KMS-11 (cell line): ENCODE results near the gene CD80.

ENCODE experiments used
- H2AFZ ChIP-seq: fragments of 200-600 bp; sonication (generic); 2 replicates; pipeline ENCODE4 v1.6.1; 2016; ENCODE audit warnings: antibody characterized with exemption, mixed run types, low read depth
- H3K27ac ChIP-seq: fragments of 200-600 bp; sonication (generic); 2 replicates; pipeline ENCODE4 v1.6.1; 2016; ENCODE audit warnings: mild to moderate bottlenecking, mixed run types
- H3K27me3 ChIP-seq: fragments of 200-600 bp; sonication (generic); 2 replicates; pipeline ENCODE4 v1.6.1; 2017; ENCODE audit warnings: mild to moderate bottlenecking, low read depth, mixed run types, moderate library complexity; ENCODE audit not compliant: insufficient read depth
- H3K36me3 ChIP-seq: fragments of 200-600 bp; sonication (generic); 2 replicates; pipeline ENCODE4 v1.6.1; 2017; ENCODE audit warnings: mild to moderate bottlenecking, mixed run types; ENCODE audit not compliant: insufficient read depth
- H3K4me1 ChIP-seq: fragments of 200-600 bp; sonication (generic); 2 replicates; pipeline ENCODE4 v1.6.1; 2016; ENCODE audit warnings: mild to moderate bottlenecking, low read depth, mixed run types; ENCODE audit not compliant: poor library complexity, severe bottlenecking
- H3K4me2 ChIP-seq: fragments of 200-600 bp; sonication (generic); 2 replicates; pipeline ENCODE4 v1.7.0; 2016; ENCODE audit warnings: mild to moderate bottlenecking, mixed run types
- H3K4me3 ChIP-seq: fragments of 200-600 bp; sonication (generic); IDR thresholded peaks from 2 replicates; pipeline ENCODE4 v1.6.1; 2017; ENCODE audit warnings: low read depth, low read length, mixed read lengths; ENCODE audit not compliant: insufficient read depth
- H3K79me2 ChIP-seq: fragments of 200-600 bp; sonication (generic); 2 replicates; pipeline ENCODE4 v1.6.1; 2016; ENCODE audit warnings: low read depth, mixed run types; ENCODE audit not compliant: insufficient read depth
- H3K9ac ChIP-seq: fragments of 200-600 bp; sonication (generic); 2 replicates; pipeline ENCODE4 v1.6.1; 2016; ENCODE audit warnings: mild to moderate bottlenecking, mixed run types
- H4K20me1 ChIP-seq: fragments of 200-600 bp; sonication (generic); 2 replicates; pipeline ENCODE4 v1.6.1; 2016; ENCODE audit warnings: mild to moderate bottlenecking, mixed run types; ENCODE audit not compliant: insufficient read depth
- CTCF ChIP-seq: fragments of 200-600 bp; sonication (generic); conservative IDR thresholded peaks from 2 replicates; pipeline ENCODE4 v1.6.1; 2017; ENCODE audit warnings: low read depth, mild to moderate bottlenecking, antibody characterized with exemption, low read length, moderate library complexity, mixed read lengths

Gene CD80

GRCh38 chr3:119517112-119517511 lies 42.3 kb downstream of the CD80 start:
- 0 out of 2 replicates have a peak, but pooled peaks cover 5% of the 10 kb centered on the region for H3K36me3 ChIP-seq

GRCh38 chr3:119514637-119515036 lies 44.8 kb downstream of the CD80 start:
- Histone ChIP-seq H3K4me3 (no peak overlapping the region), H3K27ac (no peak overlapping the region), H3K4me1 (no peaks in the 10 kb centered on the region), H4K20me1 (no peaks in the 10 kb centered on the region), H3K4me2 (no peak overlapping the region), H3K36me3 (peaks cover 5% of the 10 kb centered on the region; the same call in 1 of the 2 replicates), H3K9ac (no peak overlapping the region), H3K79me2 (no peaks in the 10 kb centered on the region), H3K27me3 (no peaks in the 10 kb centered on the region), H2AFZ (no peak overlapping the region)
- no peak for TF ChIP-seq CTCF

More at GRCh38 chr3:119517112-119517511, 42.3 kb downstream of the CD80 start:
- H3K79me2 ChIP-seq: no peaks in the 10 kb centered on the region
- H3K4me3 ChIP-seq: no peak overlapping the region
- H3K9ac ChIP-seq: no peak overlapping the region
- H2AFZ ChIP-seq: no peak overlapping the region
- no peak overlapping the region for H3K4me2 ChIP-seq
- TF ChIP-seq CTCF: no peak
- no peaks in the 10 kb centered on the region for H3K27me3 ChIP-seq
- H4K20me1 ChIP-seq: no peaks in the 10 kb centered on the region
- H3K4me1 ChIP-seq: no peaks in the 10 kb centered on the region
- no peak overlapping the region for H3K27ac ChIP-seq

DNA sequence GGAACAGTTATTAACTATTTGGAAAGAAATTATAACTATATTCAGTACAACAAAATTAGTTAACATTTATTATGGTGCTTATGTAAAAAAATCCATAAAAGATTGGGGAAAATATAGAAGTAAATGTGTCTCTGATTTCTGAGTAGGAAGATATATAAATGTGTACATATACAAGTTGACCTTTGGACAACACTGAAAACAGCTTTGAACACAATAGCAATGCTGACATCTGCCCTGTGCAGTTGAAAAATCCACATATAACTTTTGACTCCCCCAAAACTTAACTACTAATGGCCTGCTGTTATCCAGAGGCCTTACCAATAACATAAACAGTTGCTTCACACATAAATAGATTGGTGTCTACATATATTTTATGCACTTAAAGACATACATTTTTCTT lies 48.7 kb downstream of the CD80 start:
- Histone ChIP-seq H2AFZ (no peak overlapping the region), H3K4me1 (peaks cover 14% of the 10 kb centered on the region), H3K9ac (no peak overlapping the region), H4K20me1 (no peaks in the 10 kb centered on the region), H3K79me2 (no peaks in the 10 kb centered on the region), H3K4me3 (no peak overlapping the region), H3K27me3 (no peaks in the 10 kb centered on the region), H3K4me2 (no peak overlapping the region), H3K27ac (no peak overlapping the region), H3K36me3 (no peaks in the 10 kb centered on the region; the same call in 1 of the 2 replicates)
- no peak for TF ChIP-seq CTCF

DNA sequence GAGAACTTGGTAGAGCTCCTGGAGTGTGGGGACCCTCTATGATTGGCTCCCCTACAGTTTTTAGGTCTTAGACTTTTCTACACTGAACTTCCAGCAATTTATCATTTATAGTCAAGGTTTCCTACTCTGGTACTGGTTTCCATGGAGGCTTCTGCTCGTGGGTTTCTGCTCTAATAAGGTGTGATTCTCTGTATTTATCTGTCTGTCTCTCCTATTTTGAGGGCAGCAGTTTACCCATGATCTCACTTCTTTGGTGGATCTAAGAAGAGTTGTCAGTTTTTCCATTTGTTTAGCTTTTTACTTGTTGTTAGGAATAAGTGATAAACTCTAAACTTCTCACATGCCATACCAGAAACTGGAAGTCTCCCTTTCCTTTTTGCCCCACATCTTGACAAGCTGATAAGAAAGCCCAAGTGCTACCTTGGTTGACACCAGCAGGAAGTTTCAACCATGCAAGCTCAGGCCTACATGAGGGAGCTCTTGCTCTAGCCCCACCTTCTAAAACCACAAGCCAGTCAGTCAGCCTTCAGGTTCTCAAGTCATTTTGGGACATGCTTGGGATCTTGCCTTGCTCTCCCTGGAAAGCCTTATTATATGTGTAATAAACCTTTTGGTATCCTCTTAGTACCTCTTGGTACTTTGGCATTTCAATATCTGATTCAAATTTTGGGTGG lies 51.1 kb downstream of the CD80 start:
- Histone ChIP-seq H3K4me3 (no peak overlapping the region), H3K27ac (no peak overlapping the region)

More for the DNA sequence above, 51.1 kb downstream of the CD80 start:
- Histone ChIP-seq H3K4me1 (peaks cover 14% of the 10 kb centered on the region), H3K4me2 (peak overlapping the region; percentile 22; the same call in 1 of the 2 replicates), H4K20me1 (no peaks in the 10 kb centered on the region), H3K79me2 (no peaks in the 10 kb centered on the region), H3K36me3 (no peaks in the 10 kb centered on the region; the same call in 1 of the 2 replicates), H2AFZ (no peak overlapping the region), H3K27me3 (no peaks in the 10 kb centered on the region), H3K9ac (no peak overlapping the region)
- TF ChIP-seq CTCF: no peak
